ENCODE results near the gene C18orf32. TPM values are rescaled to one million over a fixed set of nuclear protein-coding genes. Genes with fewer than 3 reads are reported as not detected.

C18orf32 gene
- total and polyA plus RNA-seq, 2 donors from 2014 or later, result 58.6 to 120 TPM

DNA sequence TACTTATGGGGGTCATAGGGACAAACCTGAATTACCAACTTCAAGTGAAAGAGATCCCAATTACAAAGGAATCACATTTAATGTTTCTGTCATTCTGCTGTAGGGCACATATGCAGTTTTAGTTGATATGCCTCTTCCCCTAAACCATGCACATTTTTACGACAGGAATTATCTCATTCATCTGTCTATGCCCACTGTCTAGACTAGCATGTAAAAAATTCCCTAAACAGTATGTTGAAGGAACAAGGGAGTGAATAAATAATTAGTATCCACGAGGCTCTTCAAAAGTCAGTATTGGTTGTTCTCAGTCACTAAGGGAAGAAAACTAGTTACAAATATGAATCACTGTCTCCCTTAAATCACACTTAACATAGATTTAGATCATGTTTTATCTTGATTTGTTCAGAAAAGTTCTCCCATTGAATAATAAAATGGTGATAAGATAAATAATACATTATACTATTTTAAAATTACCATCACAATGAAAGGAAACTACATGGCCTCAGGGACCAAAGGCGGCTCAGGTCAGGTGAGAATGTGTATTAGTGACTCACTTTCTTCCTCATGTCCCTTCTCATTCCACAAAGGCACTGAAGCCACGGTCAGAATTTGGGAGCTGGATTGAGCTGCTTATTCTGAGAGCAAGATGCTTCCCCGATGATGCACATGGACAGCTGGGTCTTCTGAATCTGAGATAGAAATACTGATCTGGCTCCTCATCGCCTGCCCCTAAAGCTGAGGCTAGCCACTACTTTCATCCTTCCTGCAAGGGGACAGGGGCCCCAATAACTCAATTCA is 55.7 kb downstream of the C18orf32 start:
- no peak for FAIRE-seq
- intact Hi-C loops (cut with DNase I), result no loop called here
- TF ChIP-seq, protein P1, sequence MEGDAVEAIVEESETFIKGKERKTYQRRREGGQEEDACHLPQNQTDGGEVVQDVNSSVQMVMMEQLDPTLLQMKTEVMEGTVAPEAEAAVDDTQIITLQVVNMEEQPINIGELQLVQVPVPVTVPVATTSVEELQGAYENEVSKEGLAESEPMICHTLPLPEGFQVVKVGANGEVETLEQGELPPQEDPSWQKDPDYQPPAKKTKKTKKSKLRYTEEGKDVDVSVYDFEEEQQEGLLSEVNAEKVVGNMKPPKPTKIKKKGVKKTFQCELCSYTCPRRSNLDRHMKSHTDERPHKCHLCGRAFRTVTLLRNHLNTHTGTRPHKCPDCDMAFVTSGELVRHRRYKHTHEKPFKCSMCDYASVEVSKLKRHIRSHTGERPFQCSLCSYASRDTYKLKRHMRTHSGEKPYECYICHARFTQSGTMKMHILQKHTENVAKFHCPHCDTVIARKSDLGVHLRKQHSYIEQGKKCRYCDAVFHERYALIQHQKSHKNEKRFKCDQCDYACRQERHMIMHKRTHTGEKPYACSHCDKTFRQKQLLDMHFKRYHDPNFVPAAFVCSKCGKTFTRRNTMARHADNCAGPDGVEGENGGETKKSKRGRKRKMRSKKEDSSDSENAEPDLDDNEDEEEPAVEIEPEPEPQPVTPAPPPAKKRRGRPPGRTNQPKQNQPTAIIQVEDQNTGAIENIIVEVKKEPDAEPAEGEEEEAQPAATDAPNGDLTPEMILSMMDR (IDR thresholded peaks at IDR 0.05; ENCODE audit: borderline replicate concordance, extremely low read depth, insufficient read depth), result no peak

More for the DNA sequence above, 55.7 kb downstream of the C18orf32 start:
- Histone ChIP-seq H3K9ac (ENCODE audit: low read length in 3 of 3) (no peak overlapping the region), H3K36me3 (ENCODE audit: control insufficient read depth in 2 of 3, insufficient read depth in 3 of 3, low read length in 3 of 3) (peaks cover 0 to 5% (median 0%) of the 10 kb centered on the region in 3 donors), H3K4me1 (ENCODE audit: control insufficient read depth in 2 of 3, insufficient read depth in 2 of 3, low read depth in 1 of 3, low read length in 3 of 3) (no peaks in the 10 kb centered on the region), H3K4me3 (ENCODE audit: low read length in 3 of 3) (no peak overlapping the region), H3K27me3 (ENCODE audit: control insufficient read depth, insufficient read depth, low read length) (no peaks in the 10 kb centered on the region), H3K27ac (ENCODE audit: low read depth in 2 of 2, low read length in 2 of 2) (no peak overlapping the region), H3K9me3 (ENCODE audit: control insufficient read depth in 2 of 3, insufficient read depth in 1 of 3, low read length in 3 of 3) (no peaks in the 10 kb centered on the region)
- DNase-seq, result no peak

Other genes starting within 250 kb of the C18orf32 start
- 57.4 TPM for gene DYM, start 26.6 kb downstream of the C18orf32 start, total RNA-seq
- 24.3 TPM for gene DYM, start 26.6 kb downstream of the C18orf32 start, polyA plus RNA-seq (ENCODE audit: insufficient read depth, low read depth, low replicate concordance)
- gene RPL17, start 5.2 kb upstream of the C18orf32 start, total RNA-seq, result 1,350 TPM
- gene RPL17, start 5.2 kb upstream of the C18orf32 start, polyA plus RNA-seq (ENCODE audit: insufficient read depth, low read depth, low replicate concordance), result 2,171 TPM
- gene LIPG, start 74.8 kb upstream of the C18orf32 start, total RNA-seq, result 50.9 TPM
- gene LIPG, start 74.8 kb upstream of the C18orf32 start, polyA plus RNA-seq (ENCODE audit: insufficient read depth, low read depth, low replicate concordance), result 4.8 TPM

Measured in kidney (tissue), 14 donors.